Activated CD8-positive, alpha-beta T cell treated with anti-CD3 and anti-CD28 coated beads for 36 hours (primary cell): Measurements from ENCODE around the gene DSG1. TPM values are rescaled to one million over a fixed set of nuclear protein-coding genes. Genes with fewer than 3 reads are reported as not detected.
"Not testable (repeated sequence)": the region's sequence is repeated elsewhere in the genome, so short reads cannot be mapped to it uniquely, and the experiment has no call there.

ENCODE experiments used
- ATAC-seq: fragments of 200-7000 bp; cut with Tn5 transposase; one replicate; pipeline ENCODE4 v1.10.0; 2021; ENCODE audit warnings: mild to moderate bottlenecking, moderate library complexity
- CTCF ChIA-PET: fragments of 350-600 bp; sonication (Branson Sonifier 250); formaldehyde crosslinking; loops from one replicate; lab custom pipeline; 2021; ENCODE audit warnings: antibody characterized with exemption; lab: Charles Lee
- POLR2A ChIA-PET: fragments of 350-600 bp; sonication (Branson Sonifier 250); formaldehyde crosslinking; loops from one replicate; lab custom pipeline; 2021; ENCODE audit warnings: antibody characterized with exemption; lab: Charles Lee
- DNase-seq: peaks from one replicate; pipeline ENCODE4 v3.0.0-alpha.2; 2020
- H3K27ac Mint-ChIP-seq: one replicate; pipeline ENCODE4 v1.8.0; 2021; ENCODE audit warnings: mild to moderate bottlenecking, mixed read lengths
- H3K27me3 Mint-ChIP-seq: one replicate; pipeline ENCODE4 v1.8.0; 2021; ENCODE audit warnings: mixed read lengths
- H3K36me3 Mint-ChIP-seq: one replicate; pipeline ENCODE4 v1.8.0; 2021; ENCODE audit warnings: low read depth, mixed read lengths
- H3K4me1 Mint-ChIP-seq: one replicate; pipeline ENCODE4 v1.8.0; 2021; ENCODE audit warnings: low read depth, mixed read lengths
- H3K4me3 Mint-ChIP-seq: one replicate; pipeline ENCODE4 v1.8.0; 2021; ENCODE audit warnings: mild to moderate bottlenecking, moderate library complexity, mixed read lengths
- H3K9me3 Mint-ChIP-seq: one replicate; pipeline ENCODE4 v1.8.0; 2021; ENCODE audit warnings: mixed read lengths
- intact Hi-C: fragments of 100-400 bp; cut with micrococcal nuclease; formaldehyde crosslinking; loops from one replicate; pipeline ENCODE4 v1.10.0; 2022
- total RNA-seq, 2 experiments: library from RNA; stranded (reverse); gene quantifications; one replicate each; pipeline ENCODE4 v1.2.3, GENCODE V29; 2021
- TF ChIP-seq, protein P1 (sequence below): fragments of 200-600 bp; IDR thresholded peaks from one replicate; pipeline ENCODE4 v1.8.0; 2022; ENCODE audit warnings: antibody characterized with exemption, mild to moderate bottlenecking

The DSG1 gene
- total RNA-seq, 2 experiments from 2014 or later: not detected

DNA sequence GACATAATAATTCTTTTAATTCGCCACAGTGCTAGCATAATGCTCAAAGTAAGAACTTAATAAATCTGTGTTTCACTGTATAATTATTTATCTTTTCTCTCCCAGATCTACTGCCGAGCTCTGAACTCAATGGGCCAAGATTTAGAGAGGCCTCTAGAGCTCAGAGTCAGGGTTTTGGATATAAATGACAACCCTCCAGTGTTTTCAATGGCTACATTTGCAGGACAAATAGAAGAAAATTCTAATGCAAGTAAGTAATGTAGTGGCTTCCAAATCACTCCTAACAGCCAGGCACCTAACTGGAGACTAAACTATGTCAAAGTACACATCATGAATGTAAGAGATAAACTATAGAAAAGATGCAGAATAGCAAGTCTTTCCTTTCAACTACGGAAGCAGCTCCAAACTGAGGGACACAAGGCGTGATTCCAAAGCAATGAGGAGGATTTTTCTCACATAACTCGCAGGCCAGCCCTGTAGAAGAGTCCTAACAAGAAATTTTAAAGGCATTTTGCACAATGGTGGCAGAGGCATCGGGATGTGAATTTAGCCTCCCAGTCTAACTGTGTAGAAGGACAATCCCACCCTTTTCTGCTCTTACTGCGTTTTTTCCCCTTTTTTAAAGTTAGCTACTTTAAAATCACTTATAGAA, 12.0 kb downstream of the DSG1 start:
- TF ChIP-seq, protein P1, sequence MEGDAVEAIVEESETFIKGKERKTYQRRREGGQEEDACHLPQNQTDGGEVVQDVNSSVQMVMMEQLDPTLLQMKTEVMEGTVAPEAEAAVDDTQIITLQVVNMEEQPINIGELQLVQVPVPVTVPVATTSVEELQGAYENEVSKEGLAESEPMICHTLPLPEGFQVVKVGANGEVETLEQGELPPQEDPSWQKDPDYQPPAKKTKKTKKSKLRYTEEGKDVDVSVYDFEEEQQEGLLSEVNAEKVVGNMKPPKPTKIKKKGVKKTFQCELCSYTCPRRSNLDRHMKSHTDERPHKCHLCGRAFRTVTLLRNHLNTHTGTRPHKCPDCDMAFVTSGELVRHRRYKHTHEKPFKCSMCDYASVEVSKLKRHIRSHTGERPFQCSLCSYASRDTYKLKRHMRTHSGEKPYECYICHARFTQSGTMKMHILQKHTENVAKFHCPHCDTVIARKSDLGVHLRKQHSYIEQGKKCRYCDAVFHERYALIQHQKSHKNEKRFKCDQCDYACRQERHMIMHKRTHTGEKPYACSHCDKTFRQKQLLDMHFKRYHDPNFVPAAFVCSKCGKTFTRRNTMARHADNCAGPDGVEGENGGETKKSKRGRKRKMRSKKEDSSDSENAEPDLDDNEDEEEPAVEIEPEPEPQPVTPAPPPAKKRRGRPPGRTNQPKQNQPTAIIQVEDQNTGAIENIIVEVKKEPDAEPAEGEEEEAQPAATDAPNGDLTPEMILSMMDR: no peak
- ATAC-seq (no peak), DNase-seq (no peak)
- Mint-ChIP-seq H3K4me1 (no peaks in the 10 kb centered on the region), H3K27me3 (no peaks in the 10 kb centered on the region), H3K27ac (no peak overlapping the region), H3K9me3 (no peaks in the 10 kb centered on the region), H3K36me3 (no peaks in the 10 kb centered on the region), H3K4me3 (no peak overlapping the region)
- POLR2A ChIA-PET: no interaction called here
- CTCF ChIA-PET: no interaction called here
- intact Hi-C loops: no loop called here

- no peak overlapping the region for H3K27ac Mint-ChIP-seq
- no peaks in the 10 kb centered on the region for H3K27me3 Mint-ChIP-seq
- ChIA-PET POLR2A (no interaction called here), CTCF (no interaction called here)
- intact Hi-C loops: no loop called here
- TF ChIP-seq, protein P1: no peak
- DNase-seq: no peak
- H3K9me3 Mint-ChIP-seq: peaks cover 3% of the 10 kb centered on the region
- H3K4me3 Mint-ChIP-seq: no peak overlapping the region
- H3K4me1 Mint-ChIP-seq: no peaks in the 10 kb centered on the region
- no peaks in the 10 kb centered on the region for H3K36me3 Mint-ChIP-seq
- ATAC-seq: no peak
Observed at GRCh38 chr18:31343454-31343853, 25.5 kb downstream of the DSG1 start.

- ATAC-seq, H3K36me3 Mint-ChIP-seq, H3K4me3 Mint-ChIP-seq, intact Hi-C loops, H3K4me1 Mint-ChIP-seq, H3K9me3 Mint-ChIP-seq, DNase-seq, POLR2A ChIA-PET, H3K27ac Mint-ChIP-seq, CTCF ChIA-PET, H3K27me3 Mint-ChIP-seq: not testable (repeated sequence)
Observed at GRCh38 chr18:31353336-31353735, 35.4 kb downstream of the DSG1 start.

- no peak overlapping the region for H3K27ac Mint-ChIP-seq
- ChIA-PET POLR2A (no interaction called here), CTCF (interaction anchor here (0.8 to 1.0 kb wide), 2 partner anchors 11 to 16 kb away, joined by 3 to 4 read pairs; no protein-coding TSS in a partner anchor)
- TF ChIP-seq, protein P1: no peak
- no peaks in the 10 kb centered on the region for H3K27me3 Mint-ChIP-seq
- H3K4me3 Mint-ChIP-seq: no peak overlapping the region
- H3K36me3 Mint-ChIP-seq: no peaks in the 10 kb centered on the region
- intact Hi-C loops: no loop called here
- ATAC-seq (no peak), DNase-seq (no peak)
- H3K9me3 Mint-ChIP-seq: peaks cover 4% of the 10 kb centered on the region
- no peaks in the 10 kb centered on the region for H3K4me1 Mint-ChIP-seq
Observed at GRCh38 chr18:31354990-31355389, 37.0 kb downstream of the DSG1 start.

DNA sequence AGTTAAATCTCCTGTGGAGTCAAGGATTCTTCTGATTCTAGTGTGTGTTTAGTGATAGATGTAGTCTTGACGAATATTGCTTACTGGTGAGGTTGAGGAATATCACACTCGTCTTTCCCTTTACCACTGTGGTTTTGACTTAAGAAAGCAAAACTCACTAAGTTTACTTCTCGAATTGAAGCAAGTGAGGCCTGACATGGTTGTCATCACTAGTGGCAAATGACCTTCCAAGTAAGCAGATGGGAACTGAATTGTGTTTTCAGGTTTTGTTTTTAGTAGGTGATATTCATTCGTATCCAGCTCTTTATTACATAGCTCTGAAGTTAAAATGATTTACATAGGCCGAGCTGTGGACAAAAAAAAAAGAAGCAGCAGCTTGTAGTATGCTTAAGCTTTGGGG, 38.1 kb downstream of the DSG1 start:
- ATAC-seq (no peak), DNase-seq (no peak)
- peaks cover 4% of the 10 kb centered on the region for H3K9me3 Mint-ChIP-seq
- H3K4me3 Mint-ChIP-seq: no peak overlapping the region
- no peaks in the 10 kb centered on the region for H3K4me1 Mint-ChIP-seq
- H3K36me3 Mint-ChIP-seq: no peaks in the 10 kb centered on the region
- TF ChIP-seq, protein P1: no peak
- no peaks in the 10 kb centered on the region for H3K27me3 Mint-ChIP-seq
- ChIA-PET POLR2A (no interaction called here), CTCF (interaction anchor here (1.0 kb wide), 1 partner anchor 17 kb away, joined by 3 read pairs; no protein-coding TSS in a partner anchor)
- intact Hi-C loops: no loop called here
- H3K27ac Mint-ChIP-seq: no peak overlapping the region
